A549 (cell line): ENCODE measurements around the gene SUPT3H. TPM values are rescaled to one million over a fixed set of nuclear protein-coding genes. Genes with fewer than 3 reads are reported as not detected.
"Not testable (repeated sequence)": the region's sequence is repeated elsewhere in the genome, so short reads cannot be mapped to it uniquely, and the experiment has no call there.

Source experiments
- ATAC-seq, 2 experiments: fragments of 200-7000 bp in 1 of 2; fragments of >200 bp in 1 of 2; cut with Nextera tagmentation in 1 of 2; cut with Tn5 transposase in 1 of 2; 3 replicates each; pipeline versions ENCODE4 v1.8.0 to v1.9.1; 2018 to 2020; ENCODE audit warnings: mild to moderate bottlenecking in 1 of 2, moderate library complexity in 1 of 2
- CTCF ChIA-PET: fragments of 300-600 bp; sonication (Branson Sonifier 250); formaldehyde crosslinking; extraction: SDS; loops from one replicate; lab custom pipeline; 2021; ENCODE audit warnings: antibody characterized with exemption, inconsistent platforms; lab: Yijun Ruan, JAX
- POLR2A ChIA-PET: fragments of 350-600 bp; formaldehyde crosslinking; extraction: SDS; loops from one replicate; lab custom pipeline; 2021; ENCODE audit warnings: antibody characterized with exemption, inconsistent platforms; lab: Yijun Ruan, JAX
- DNase-seq, 2 experiments: peaks; one replicate each; pipeline versions ENCODE4 v3.0.0 to v3.0.0-alpha.2; 2011 to 2016; ENCODE audit warnings: low read depth in 1 of 2, low spot score in 1 of 2
- FAIRE-seq: peaks from 2 replicates; lab custom pipeline; 2011; peaks lifted over from hg19 to GRCh38; lab: Jason Lieb, UNC
- H3K27ac ChIP-seq, 2 experiments: fragments of >200 bp; sonication (Bioruptor Twin); formaldehyde crosslinking; 3 replicates each; pipeline ENCODE4 v1.5.1; 2016 to 2017
- H3K4me1 ChIP-seq: fragments of >200 bp; sonication (Bioruptor Twin); formaldehyde crosslinking; 3 replicates; pipeline ENCODE4 v1.6.1; 2016
- H3K4me2 ChIP-seq: fragments of >200 bp; sonication (Bioruptor Twin); formaldehyde crosslinking; 3 replicates; pipeline ENCODE4 v1.6.1; 2016
- H3K4me3 ChIP-seq: fragments of >200 bp; sonication (Bioruptor Twin); formaldehyde crosslinking; 3 replicates; pipeline ENCODE4 v1.5.1; 2016
- H3K9me3 ChIP-seq: fragments of >200 bp; sonication (Bioruptor Twin); formaldehyde crosslinking; 3 replicates; pipeline ENCODE4 v1.6.1; 2016
- CBX8 ChIP-seq: fragments of 200-600 bp; sonication (generic); IDR thresholded peaks from 2 replicates; pipeline ENCODE4 v1.6.1; 2016
- ELK1 ChIP-seq: fragments of 150-350 bp; IDR thresholded peaks from 2 replicates; pipeline ENCODE4 v1.6.1; 2014; ENCODE audit warnings: low read depth, mild to moderate bottlenecking, low read length
- EP300 ChIP-seq, 2 experiments: fragments of >200 bp; sonication (Bioruptor Twin); formaldehyde crosslinking; IDR thresholded peaks; 2 replicates in 1 of 2; 3 replicates in 1 of 2; pipeline ENCODE4 v1.6.1; 2016 to 2017
- ESRRA ChIP-seq: fragments of 150-350 bp; IDR thresholded peaks from 2 replicates; pipeline ENCODE4 v1.6.1; 2014; ENCODE audit warnings: mild to moderate bottlenecking, low read length, borderline replicate concordance
- FOSL2 ChIP-seq, 2 experiments: fragments of 450-650 bp in 1 of 2; fragments of >200 bp in 1 of 2; sonication (Bioruptor Twin) in 1 of 2; formaldehyde crosslinking; IDR thresholded peaks; 2 replicates each; pipeline versions ENCODE4 v1.5.0 to v1.6.1; 2016 to 2020; ENCODE audit warnings: mild to moderate bottlenecking in 1 of 2, moderate library complexity in 1 of 2
- FOXS1 ChIP-seq: fragments of 250-450 bp; sonication (Bioruptor Pico); IDR thresholded peaks from 2 replicates; pipeline ENCODE4 v1.5.0; 2020; ENCODE audit warnings: mild to moderate bottlenecking, moderate library complexity
- HDAC2 ChIP-seq: fragments of 200-600 bp; sonication (generic); IDR thresholded peaks from 2 replicates; pipeline ENCODE4 v1.6.1; 2016
- HEYL ChIP-seq: fragments of 250-450 bp; sonication (Bioruptor Pico); IDR thresholded peaks from 2 replicates; pipeline ENCODE4 v1.8.0; 2021; ENCODE audit warnings: mild to moderate bottlenecking, moderate library complexity
- HOXA7 ChIP-seq: fragments of 250-450 bp; sonication (Bioruptor Pico); IDR thresholded peaks from 2 replicates; pipeline ENCODE4 v1.5.0; 2020; ENCODE audit warnings: mild to moderate bottlenecking, moderate library complexity
- JUNB ChIP-seq: fragments of >200 bp; sonication (Bioruptor Twin); formaldehyde crosslinking; IDR thresholded peaks from 2 replicates; pipeline ENCODE4 v1.6.1; 2016
- KDM5A ChIP-seq: fragments of 200-600 bp; sonication (generic); IDR thresholded peaks from 2 replicates; pipeline ENCODE4 v1.6.1; 2016; ENCODE audit warnings: antibody characterized with exemption, mild to moderate bottlenecking
- NFE2L2 ChIP-seq: fragments of 150-350 bp; conservative IDR thresholded peaks from 2 replicates; pipeline ENCODE4 v1.6.1; 2014; ENCODE audit warnings: low read length
- POLR2A ChIP-seq: IDR thresholded peaks from 2 replicates; pipeline ENCODE4 v1.6.1; 2012; ENCODE audit warnings: mild to moderate bottlenecking, low read length
- RFX5 ChIP-seq: fragments of 450-650 bp; IDR thresholded peaks from 2 replicates; pipeline ENCODE4 v1.7.1; 2014; ENCODE audit warnings: antibody characterized with exemption, mild to moderate bottlenecking, moderate library complexity
- SMC3 ChIP-seq: fragments of >200 bp; sonication (Bioruptor Twin); formaldehyde crosslinking; IDR thresholded peaks from 3 replicates; pipeline ENCODE4 v1.6.1; 2018; ENCODE audit warnings: inconsistent platforms
- USF2 ChIP-seq: fragments of 450-650 bp; IDR thresholded peaks from 2 replicates; pipeline ENCODE4 v1.6.1; 2014; ENCODE audit warnings: antibody characterized with exemption
- ZC3H11A ChIP-seq: fragments of 450-650 bp; IDR thresholded peaks from 2 replicates; pipeline ENCODE4 v1.6.1; 2014; ENCODE audit warnings: antibody characterized with exemption, mild to moderate bottlenecking
- ZFP36 ChIP-seq: fragments of 450-650 bp; IDR thresholded peaks from 2 replicates; pipeline ENCODE4 v1.6.1; 2014; ENCODE audit warnings: borderline replicate concordance; ENCODE audit not compliant: partially characterized antibody
- ZNF302 ChIP-seq: fragments of 250-450 bp; sonication (Bioruptor Pico); IDR thresholded peaks from 2 replicates; pipeline ENCODE4 v1.9.0; 2021; ENCODE audit warnings: inconsistent platforms, mild to moderate bottlenecking, moderate library complexity
- WGBS: methylation state at CpG from one replicate; pipeline ENCODE4 v1.1.6; 2017; ENCODE audit errors: missing lambda C conversion rate; 5-methylcytosine and 5-hydroxymethylcytosine counted together
- polyA plus RNA-seq, 4 experiments: library from polyadenylated mRNA; depleted of rRNA in 3 of 4; stranded (reverse); fragments of >200 nt; fragmentation: RNase III in 1 of 4; extraction: RNeasy Plus Mini Kit Qiagen cat#74134 plus additional on column Dnase treatment in 1 of 4; gene quantifications; 2 replicates in 3 of 4; 3 replicates in 1 of 4; pipeline ENCODE4 v1.2.3, GENCODE V29; 2011 to 2017
- TF ChIP-seq, protein P1 (sequence below): fragments of 200-600 bp; sonication (generic); IDR thresholded peaks from 2 replicates; pipeline ENCODE4 v1.6.1; 2016; ENCODE audit warnings: antibody characterized with exemption, mild to moderate bottlenecking, moderate library complexity
- TF ChIP-seq, protein P2 (sequence below): IDR thresholded peaks from 2 replicates; pipeline ENCODE4 v1.6.1; 2012; ENCODE audit warnings: low read depth, borderline replicate concordance

SUPT3H gene
- polyA plus RNA-seq, 2 of the 4 experiments (the other 2 are of a cell fraction), result 4.3 to 6.2 TPM

DNA sequence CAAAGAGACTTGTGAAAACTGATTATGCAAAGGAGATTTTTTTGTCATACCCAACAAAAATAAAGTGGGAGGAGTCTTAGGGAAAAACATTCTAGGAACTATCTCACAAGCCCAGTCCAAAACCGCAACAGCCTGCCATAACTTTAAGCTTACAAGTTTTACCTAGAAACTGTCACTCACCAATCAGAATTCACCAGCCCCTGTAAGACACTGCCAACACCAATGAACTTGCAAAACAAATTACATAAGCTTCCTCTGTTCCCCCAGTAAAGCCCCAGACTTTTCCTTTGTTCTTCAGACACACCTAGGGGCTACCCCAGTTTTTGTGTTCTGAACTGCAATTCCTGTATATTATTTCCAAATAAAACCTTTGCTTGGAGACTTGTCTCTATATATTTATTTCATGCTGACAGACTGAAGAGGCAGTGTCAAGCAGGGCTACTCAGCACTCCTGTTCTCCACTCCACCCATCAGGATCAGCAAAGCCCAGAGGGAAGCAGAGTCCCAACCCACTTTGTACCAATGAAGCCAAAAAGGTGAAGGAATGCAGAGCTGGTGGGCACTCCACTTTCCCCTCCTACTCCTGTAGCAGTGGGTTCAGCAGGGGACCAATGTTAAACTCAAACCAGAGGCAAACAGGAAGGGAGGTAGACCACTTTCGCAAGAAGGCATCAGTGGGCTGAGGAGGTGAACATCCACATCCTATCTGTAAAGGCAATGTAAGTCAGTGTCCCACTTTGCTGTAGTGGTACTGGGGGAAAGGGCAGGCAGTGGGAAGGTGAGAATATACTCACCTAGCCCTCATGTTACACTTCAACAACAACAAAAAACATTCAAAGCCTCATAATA, 192.1 kb downstream of the SUPT3H start:
- Histone ChIP-seq H3K4me1 (no peaks in the 10 kb centered on the region), H3K4me2 (no peak overlapping the region), H3K4me3 (no peak overlapping the region), H3K27ac (no peak overlapping the region), H3K9me3 (no peaks in the 10 kb centered on the region)
- POLR2A ChIA-PET, result no interaction called here
- TF ChIP-seq USF2 (no peak), ZNF302 (CRISPR knock-in tag) (no peak), HDAC2 (no peak), RFX5 (no peak), ESRRA (no peak), FOXS1 (no peak), ZC3H11A (no peak), CBX8 (no peak)
- DNase-seq (no peak), FAIRE-seq (no peak), ATAC-seq (no peak)
- CTCF ChIA-PET, result interaction anchor here (0.6 kb wide), 1 partner anchor 368 kb away, joined by 3 read pairs; no protein-coding TSS in a partner anchor
- 91% methylated on average over 2 of the region's 2 CpGs for WGBS

- CTCF ChIA-PET, result interaction anchor here (0.6 kb wide), 1 partner anchor 368 kb away, joined by 3 read pairs; no protein-coding TSS in a partner anchor
These were observed 192.8 kb downstream of the SUPT3H start for GRCh38 chr6:45184937-45185336.

GRCh38 chr6:45184040-45184439, 193.7 kb downstream of the SUPT3H start:
- FAIRE-seq, result no peak
- TF ChIP-seq HOXA7 (CRISPR knock-in tag), result no peak
- TF ChIP-seq, all 56 proteins: peak for 0
- Histone ChIP-seq H3K4me2 (no peak overlapping the region), H3K4me3 (no peak overlapping the region), H3K9me3 (no peaks in the 10 kb centered on the region), H3K27ac (no peak overlapping the region), H3K4me1 (no peaks in the 10 kb centered on the region)
- DNase-seq (no peak), ATAC-seq (no peak)
- WGBS, result 78% methylated on average over 4 of the region's 4 CpGs
- POLR2A ChIA-PET, result no interaction called here
- CTCF ChIA-PET, result no interaction called here

More at GRCh38 chr6:45184937-45185336, 192.8 kb downstream of the SUPT3H start:
- POLR2A ChIA-PET, result no interaction called here
- FAIRE-seq, result no peak
- no peaks in the 10 kb centered on the region for H3K9me3 ChIP-seq
- ATAC-seq, result no peak
- H3K27ac ChIP-seq, result no peak overlapping the region
- no peaks in the 10 kb centered on the region for H3K4me1 ChIP-seq
- H3K4me3 ChIP-seq, result no peak overlapping the region
- H3K4me2 ChIP-seq, result no peak overlapping the region
- 75% methylated on average over 4 of the region's 4 CpGs for WGBS
- no peak for DNase-seq
- TF ChIP-seq FOXS1 (no peak), CBX8 (no peak), HEYL (CRISPR knock-in tag) (no peak), JUNB (no peak)

DNA sequence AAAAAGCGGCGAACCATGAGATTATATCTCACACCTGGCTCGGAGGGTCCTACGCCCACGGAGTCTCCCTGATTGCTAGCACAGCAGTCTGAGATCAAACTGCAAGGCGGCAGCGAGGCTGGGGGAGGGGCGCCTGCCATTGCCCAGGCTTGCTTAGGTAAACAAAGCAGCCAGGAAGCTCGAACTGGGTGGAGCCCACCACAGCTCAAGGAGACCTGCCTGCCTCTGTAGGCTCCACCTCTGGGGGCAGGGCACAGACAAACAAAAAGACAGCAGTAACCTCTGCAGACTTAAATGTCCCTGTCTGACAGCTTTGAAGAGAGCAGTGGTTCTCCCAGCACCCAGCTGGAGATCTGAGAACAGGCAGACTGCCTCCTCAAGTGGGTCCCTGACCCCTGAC, 201.4 kb downstream of the SUPT3H start:
- CTCF ChIA-PET, H3K9me3 ChIP-seq, H3K4me1 ChIP-seq, ATAC-seq, H3K4me3 ChIP-seq, FAIRE-seq, H3K27ac ChIP-seq, DNase-seq, H3K4me2 ChIP-seq, POLR2A ChIA-PET: not testable (repeated sequence)
- 92% methylated on average over 7 of the region's 9 CpGs for WGBS

DNA sequence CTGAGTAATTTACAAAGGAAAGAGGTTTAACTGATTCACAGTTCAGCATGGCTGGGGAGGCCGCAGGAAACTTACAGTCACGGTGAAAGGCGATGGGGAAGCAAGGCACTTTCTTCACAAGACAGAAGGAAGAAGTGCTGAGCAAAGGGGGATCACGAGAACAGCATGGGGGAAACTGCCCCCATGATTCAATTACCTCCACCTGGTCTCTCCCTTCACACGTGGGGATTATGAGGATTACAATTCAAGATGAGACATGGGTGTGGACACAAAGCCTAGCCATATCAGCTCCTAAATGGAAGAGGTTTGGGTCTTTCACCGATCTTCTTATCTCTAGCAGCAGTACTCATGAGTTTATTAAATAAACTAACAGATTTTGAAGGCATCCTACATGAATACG, 202.5 kb downstream of the SUPT3H start:
- DNase-seq, result no peak
- Histone ChIP-seq H3K4me3 (no peak overlapping the region), H3K27ac (no peak overlapping the region), H3K9me3 (no peaks in the 10 kb centered on the region), H3K4me2 (no peak overlapping the region), H3K4me1 (no peaks in the 10 kb centered on the region)
- ATAC-seq, result no peak
- ChIA-PET POLR2A (no interaction called here), CTCF (no interaction called here)
- WGBS, result 69% methylated on average over 7 of the region's 7 CpGs
- TF ChIP-seq SMC3 (no peak), ZFP36 (no peak), EP300 (IDR thresholded peaks at IDR 0.05) (no peak), POLR2A (no peak), RFX5 (no peak), FOSL2 (IDR thresholded peaks at IDR 0.05) (no peak), FOSL2 (CRISPR knock-in tag; IDR thresholded peaks at IDR 0.05) (no peak), ELK1 (no peak), NFE2L2 (no peak), HEYL (CRISPR knock-in tag) (no peak), KDM5A (no peak)
- TF ChIP-seq, protein P1, sequence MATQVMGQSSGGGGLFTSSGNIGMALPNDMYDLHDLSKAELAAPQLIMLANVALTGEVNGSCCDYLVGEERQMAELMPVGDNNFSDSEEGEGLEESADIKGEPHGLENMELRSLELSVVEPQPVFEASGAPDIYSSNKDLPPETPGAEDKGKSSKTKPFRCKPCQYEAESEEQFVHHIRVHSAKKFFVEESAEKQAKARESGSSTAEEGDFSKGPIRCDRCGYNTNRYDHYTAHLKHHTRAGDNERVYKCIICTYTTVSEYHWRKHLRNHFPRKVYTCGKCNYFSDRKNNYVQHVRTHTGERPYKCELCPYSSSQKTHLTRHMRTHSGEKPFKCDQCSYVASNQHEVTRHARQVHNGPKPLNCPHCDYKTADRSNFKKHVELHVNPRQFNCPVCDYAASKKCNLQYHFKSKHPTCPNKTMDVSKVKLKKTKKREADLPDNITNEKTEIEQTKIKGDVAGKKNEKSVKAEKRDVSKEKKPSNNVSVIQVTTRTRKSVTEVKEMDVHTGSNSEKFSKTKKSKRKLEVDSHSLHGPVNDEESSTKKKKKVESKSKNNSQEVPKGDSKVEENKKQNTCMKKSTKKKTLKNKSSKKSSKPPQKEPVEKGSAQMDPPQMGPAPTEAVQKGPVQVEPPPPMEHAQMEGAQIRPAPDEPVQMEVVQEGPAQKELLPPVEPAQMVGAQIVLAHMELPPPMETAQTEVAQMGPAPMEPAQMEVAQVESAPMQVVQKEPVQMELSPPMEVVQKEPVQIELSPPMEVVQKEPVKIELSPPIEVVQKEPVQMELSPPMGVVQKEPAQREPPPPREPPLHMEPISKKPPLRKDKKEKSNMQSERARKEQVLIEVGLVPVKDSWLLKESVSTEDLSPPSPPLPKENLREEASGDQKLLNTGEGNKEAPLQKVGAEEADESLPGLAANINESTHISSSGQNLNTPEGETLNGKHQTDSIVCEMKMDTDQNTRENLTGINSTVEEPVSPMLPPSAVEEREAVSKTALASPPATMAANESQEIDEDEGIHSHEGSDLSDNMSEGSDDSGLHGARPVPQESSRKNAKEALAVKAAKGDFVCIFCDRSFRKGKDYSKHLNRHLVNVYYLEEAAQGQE, result no peak
- TF ChIP-seq, protein P2, sequence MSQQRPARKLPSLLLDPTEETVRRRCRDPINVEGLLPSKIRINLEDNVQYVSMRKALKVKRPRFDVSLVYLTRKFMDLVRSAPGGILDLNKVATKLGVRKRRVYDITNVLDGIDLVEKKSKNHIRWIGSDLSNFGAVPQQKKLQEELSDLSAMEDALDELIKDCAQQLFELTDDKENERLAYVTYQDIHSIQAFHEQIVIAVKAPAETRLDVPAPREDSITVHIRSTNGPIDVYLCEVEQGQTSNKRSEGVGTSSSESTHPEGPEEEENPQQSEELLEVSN, result no peak
- no peak for FAIRE-seq
